ENCODE measurements around the gene DHDDS.
"Not testable (repeated sequence)": the region's sequence is repeated elsewhere in the genome, so short reads cannot be mapped to it uniquely, and the experiment has no call there.

The DHDDS gene

GRCh38 chr1:26477446-26478152 lies 45.5 kb downstream of the DHDDS start:
- no peak for DNase-seq

- no peak for DNase-seq
These were observed 46.0 kb downstream of the DHDDS start for GRCh38 chr1:26478159-26478558.

GRCh38 chr1:26478988-26479387 lies 46.9 kb downstream of the DHDDS start:
- no peak for DNase-seq

GRCh38 chr1:26482921-26483320 lies 50.8 kb downstream of the DHDDS start:
- no peak for DNase-seq

- no peak for DNase-seq
These were observed 51.9 kb downstream of the DHDDS start for GRCh38 chr1:26483980-26484379.

GRCh38 chr1:26490155-26490554 lies 58.0 kb downstream of the DHDDS start:
- DNase-seq: no peak

- no peak for DNase-seq
These were observed 61.1 kb downstream of the DHDDS start for GRCh38 chr1:26493267-26493666.

GRCh38 chr1:26493938-26494337 lies 61.8 kb downstream of the DHDDS start:
- DNase-seq: no peak

GRCh38 chr1:26496861-26497260 lies 64.7 kb downstream of the DHDDS start:
- no peak for DNase-seq

GRCh38 chr1:26498894-26499293 lies 66.8 kb downstream of the DHDDS start:
- DNase-seq: no peak

GRCh38 chr1:26500488-26501175 lies 68.5 kb downstream of the DHDDS start:
- peak; percentile 66 to 88 for DNase-seq

- DNase-seq: not testable (repeated sequence)
These were observed 78.6 kb downstream of the DHDDS start for GRCh38 chr1:26510711-26511110.

GRCh38 chr1:26515836-26516235 lies 83.7 kb downstream of the DHDDS start:
- not testable (repeated sequence) for DNase-seq

GRCh38 chr1:26516987-26517765 lies 85.1 kb downstream of the DHDDS start:
- DNase-seq: no peak

GRCh38 chr1:26517766-26518049 lies 85.6 kb downstream of the DHDDS start:
- DNase-seq: no peak

GRCh38 chr1:26518355-26518754 lies 86.2 kb downstream of the DHDDS start:
- DNase-seq: no peak

- DNase-seq: no peak
These were observed 88.2 kb downstream of the DHDDS start for GRCh38 chr1:26520339-26520738.

Data from inflammatory macrophage treated with lipopolysaccharide for 1 hour (primary cell).